Measurements from ENCODE around the gene MAB21L3.
A peak's percentile ranks its signal among the peaks of the same experiment; 100 is the strongest.

Gene MAB21L3

GRCh38 chr1:116112388-116113140, 1.4 kb downstream of the MAB21L3 start:
- ATAC-seq = no peak

GRCh38 chr1:116113615-116114014, 2.4 kb downstream of the MAB21L3 start:
- ATAC-seq = no peak

DNA sequence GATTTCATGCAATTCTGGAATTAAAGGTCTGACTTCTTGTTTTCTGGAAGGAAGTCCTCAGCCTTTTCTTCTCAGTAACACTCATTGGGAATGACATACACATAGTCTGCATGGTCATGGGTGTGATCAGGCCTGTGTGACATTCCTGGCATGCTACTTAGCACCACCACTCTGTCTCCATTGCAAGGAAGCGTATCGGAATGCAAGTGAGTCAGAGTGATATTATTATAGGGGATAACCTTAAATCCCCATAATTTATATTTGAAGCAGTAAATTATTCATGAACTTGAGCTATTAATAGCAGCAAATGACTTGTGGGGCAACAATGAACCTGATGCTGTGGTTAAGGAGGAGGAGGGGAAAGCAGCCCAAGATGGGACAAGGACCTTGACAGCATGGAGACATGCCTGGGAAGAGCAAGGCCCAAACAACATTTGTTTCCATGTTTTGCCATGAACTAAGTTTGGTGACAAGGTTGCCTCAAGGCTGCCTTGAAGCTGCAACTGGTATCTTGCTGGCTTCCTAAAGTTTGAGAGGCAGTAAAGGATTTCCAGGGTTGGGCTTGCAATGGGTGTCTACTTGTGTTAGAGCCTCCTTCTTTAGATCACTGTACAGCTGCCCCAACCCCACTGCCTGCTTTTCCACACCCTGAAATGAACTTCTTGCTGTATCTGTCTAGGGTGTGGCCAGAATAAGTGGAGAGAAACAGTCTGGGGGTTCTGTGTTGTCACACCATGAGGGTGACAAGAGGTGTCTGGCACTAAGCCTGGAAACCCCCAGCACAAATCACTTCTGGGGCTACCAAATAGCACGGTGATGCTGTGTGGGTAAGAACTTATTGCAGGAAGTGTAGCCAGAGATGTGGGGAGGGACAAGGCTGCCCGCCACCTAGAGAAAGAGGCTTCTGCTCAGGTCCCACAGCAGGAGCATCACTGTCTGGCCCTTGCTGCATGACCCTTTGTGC, 4.6 kb downstream of the MAB21L3 start:
- no peak for ATAC-seq

DNA sequence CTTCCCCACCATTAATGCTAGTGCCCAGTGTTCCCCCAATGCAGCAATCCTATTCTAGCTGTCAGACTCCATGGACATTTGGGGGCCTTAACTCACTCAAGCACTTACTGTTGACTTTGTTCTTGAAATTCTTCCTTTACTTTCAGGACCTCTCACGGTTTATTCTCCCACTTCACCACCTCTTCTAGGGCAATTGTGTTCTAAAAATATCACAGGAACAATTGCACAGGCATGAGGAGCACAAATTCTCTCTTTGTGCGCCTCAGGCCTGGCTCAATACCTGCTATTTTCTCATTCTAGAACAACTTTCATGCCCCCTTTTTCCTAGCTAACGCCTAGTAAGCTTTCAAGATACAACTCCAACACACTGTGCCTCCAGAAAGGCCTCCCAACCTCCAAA, 7.3 kb downstream of the MAB21L3 start:
- no peak for ATAC-seq

DNA sequence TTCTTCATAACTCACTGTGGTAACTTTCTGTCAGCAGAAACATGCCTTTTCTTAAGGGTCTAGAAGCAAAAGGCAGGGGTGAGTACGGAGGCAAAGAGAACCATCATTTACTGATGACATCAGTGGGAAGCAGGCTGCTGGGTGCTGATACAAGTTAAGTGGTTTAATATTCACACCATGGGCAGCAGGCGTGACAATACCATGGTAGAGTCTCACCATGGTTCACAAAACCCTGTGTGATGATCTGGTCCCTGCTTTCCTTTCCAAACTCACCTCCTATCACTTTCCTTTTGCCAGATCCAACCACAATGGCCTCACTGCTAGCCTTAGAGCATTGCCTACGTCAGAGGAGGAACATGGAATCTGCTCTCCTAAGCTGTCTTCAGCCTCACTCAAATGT, 8.7 kb downstream of the MAB21L3 start:
- ATAC-seq = no peak

DNA sequence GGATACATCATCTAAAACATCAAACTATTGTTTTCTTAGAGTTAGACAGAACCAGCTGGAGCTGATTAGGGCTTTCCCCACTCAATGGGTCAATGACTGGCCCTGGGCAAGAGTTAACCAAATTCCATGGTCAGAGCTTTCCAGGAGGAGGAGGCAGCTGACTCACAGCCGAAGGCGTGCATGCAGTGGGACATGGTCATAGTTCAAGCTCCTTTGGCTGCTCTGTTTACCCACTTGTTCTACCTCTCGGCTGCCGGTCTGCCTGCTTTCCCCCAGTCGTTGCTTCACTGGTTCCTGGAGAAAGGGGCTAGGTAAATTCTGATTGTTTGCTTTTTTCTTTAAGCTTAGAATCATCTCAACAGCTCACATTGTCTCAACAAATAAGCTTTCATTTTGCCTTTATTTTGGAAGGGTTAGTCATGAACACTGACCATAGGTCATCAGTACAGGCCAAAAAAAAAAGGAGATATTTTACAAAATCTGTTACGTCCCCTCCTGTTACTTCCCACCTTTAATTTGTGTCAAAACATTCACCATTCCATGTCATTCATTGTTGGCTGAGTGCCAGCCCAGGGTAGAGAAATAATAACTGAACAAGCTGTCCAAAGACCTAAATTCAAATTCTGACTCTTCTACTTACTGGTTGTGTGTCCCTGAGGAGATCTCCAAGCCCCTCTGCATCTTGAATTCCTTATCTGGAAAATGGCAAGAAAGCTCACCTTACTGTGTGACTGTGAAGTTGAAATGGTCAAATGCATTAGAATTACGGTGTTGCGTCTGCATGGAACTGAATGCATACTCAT, 12.0 kb downstream of the MAB21L3 start:
- ATAC-seq = no peak

- ATAC-seq = no peak
Observed at GRCh38 chr1:116123837-116124533, 12.8 kb downstream of the MAB21L3 start.

- no peak for ATAC-seq
Observed at GRCh38 chr1:116125758-116126157, 14.6 kb downstream of the MAB21L3 start.

- ATAC-seq = no peak
Observed at GRCh38 chr1:116126281-116126680, 15.1 kb downstream of the MAB21L3 start.

DNA sequence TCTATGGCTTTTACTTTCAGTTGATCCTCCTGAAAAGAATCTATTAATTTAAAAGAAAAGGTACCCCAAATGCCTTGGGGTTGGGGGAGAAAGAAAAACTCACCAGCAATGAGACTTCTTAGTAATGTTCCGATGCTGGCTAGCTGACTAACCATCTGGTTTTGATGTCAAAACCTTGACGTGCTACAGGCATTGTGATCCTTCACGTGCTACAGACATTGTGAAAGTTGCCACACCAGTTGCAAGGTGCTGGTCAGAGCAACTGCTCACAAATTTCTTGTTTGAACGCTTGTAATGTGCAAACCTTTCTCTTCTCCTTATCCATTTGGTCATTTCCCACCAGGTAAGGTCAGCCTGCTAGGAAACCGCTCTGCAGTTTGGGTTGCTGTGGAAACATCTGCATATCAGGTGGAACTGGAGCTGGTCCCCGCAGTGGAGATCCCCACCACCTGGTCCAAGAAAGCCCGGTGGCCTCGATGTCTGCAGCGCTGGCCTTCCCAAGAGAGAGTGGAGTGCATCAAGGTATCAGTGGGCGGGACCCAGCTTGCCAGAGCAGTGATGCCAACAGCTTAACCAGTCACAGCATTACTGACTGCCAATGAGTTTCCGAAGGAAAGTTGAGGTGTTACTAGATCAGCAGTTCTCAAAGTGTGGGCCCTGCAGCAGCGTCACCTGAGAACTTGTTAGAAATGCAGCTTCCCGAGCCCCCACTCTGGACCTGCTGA, 16.1 kb downstream of the MAB21L3 start:
- ATAC-seq = peak; percentile 37 to 39

DNA sequence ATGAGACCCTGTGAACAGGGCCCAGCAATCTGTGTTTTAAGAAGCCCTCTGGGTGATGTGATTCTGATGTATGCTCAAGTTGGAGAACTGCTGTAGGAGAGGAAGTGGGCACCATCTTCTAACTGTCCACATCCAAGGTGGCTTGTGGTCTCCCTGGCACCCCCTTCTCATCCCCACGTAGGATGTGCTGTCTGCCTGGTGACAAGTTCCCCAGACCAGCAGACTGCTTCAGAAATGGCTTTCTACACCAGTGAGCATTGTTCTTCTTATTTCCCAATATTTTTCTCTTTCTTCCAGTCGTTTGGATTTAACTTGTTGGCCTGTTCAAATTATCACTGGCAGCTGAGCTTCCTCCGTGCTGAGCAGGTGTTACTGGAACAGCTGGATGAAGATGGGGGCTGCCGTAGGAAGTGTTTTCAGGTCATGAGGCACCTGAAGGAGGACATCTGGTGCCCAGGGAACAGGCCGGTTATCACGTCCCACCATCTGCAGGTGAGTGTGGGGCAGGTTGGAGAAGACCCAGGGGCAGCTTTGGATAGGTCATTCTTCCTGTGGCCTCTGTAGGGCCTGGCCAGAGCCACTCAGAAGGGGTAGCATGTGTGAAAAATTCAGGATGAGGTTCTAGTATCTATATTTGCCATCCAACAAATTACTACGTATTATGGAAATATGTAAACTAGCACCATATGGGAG, 16.8 kb downstream of the MAB21L3 start:
- ATAC-seq = no peak

GRCh38 chr1:116128664-116129063, 17.5 kb downstream of the MAB21L3 start:
- peak; percentile 77 to 81 for ATAC-seq

DNA sequence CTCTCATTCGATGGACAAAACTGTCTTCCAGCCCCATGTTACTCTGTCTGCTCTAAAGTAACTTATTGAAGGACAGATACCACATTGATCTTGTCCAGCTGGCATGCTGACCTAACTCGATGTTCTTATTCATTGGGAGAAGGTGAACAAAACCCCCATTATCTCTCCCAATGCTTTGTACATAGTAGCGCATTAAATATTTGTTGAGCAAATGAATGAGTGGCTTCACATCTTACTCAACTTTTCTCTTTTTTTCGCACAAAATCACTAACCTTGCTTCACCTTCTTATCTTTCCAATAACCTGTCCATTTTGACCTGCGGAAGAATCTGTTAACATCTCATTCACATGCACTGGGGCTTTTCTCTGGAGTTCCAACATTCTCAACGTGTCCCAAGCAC, 18.3 kb downstream of the MAB21L3 start:
- ATAC-seq = no peak

GRCh38 chr1:116130356-116130755, 19.2 kb downstream of the MAB21L3 start:
- no peak for ATAC-seq

DNA sequence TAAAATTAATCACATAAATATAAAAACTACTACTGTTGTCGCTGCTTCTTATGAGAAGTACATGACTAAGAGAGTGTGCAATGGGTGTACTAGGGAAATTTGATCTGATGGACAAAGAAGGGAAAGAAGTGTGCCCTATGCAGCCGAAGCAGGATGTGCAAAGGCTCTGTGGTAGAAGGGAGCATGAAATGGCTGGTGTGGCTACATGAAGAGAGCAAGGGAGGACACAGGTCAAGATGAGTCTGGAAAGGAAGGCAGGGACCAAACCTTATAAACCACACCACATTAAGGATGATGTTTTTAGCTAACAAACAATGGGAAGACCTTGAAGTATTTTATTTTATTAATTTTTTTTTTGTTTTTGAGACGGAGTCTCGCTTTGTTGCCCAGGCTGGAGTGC, 20.0 kb downstream of the MAB21L3 start:
- ATAC-seq = no peak

DNA sequence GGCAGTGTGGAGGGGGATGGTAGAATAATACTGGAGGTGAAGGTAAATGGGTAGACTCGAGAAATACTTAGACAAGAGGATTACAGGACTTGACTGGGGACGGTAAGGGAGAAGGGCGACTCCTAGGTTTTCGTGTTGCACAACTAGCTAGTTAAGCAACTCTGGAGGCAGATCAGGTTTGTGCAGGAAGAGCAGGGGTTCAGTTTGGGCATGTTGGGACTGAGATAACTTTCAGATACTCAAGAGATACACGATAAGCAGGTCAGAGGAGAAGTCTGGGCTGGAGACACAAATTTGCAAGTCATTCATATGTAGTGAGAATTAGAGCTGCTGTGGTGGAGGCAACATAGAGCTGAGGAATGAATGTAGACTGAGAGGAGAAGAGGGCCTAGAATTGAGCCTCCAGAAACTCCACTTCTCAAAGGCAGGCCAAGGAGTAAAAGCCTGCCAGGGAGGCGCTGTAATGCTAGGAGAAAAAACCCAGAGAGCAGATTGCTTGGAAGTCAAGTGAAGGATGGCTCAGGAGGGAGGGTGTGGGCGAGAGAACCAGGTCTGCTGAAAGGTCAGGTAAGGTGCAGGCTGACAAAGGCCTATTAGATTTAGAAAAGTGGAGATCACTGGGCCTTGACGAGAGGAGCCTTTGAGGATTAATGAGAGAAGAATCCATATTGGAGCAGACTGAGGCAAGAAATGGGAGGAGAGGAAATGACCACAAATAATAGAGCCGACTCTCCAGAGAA, 20.8 kb downstream of the MAB21L3 start:
- ATAC-seq = no peak

- no peak for ATAC-seq
Observed at GRCh38 chr1:116133696-116134475, 22.7 kb downstream of the MAB21L3 start.

DNA sequence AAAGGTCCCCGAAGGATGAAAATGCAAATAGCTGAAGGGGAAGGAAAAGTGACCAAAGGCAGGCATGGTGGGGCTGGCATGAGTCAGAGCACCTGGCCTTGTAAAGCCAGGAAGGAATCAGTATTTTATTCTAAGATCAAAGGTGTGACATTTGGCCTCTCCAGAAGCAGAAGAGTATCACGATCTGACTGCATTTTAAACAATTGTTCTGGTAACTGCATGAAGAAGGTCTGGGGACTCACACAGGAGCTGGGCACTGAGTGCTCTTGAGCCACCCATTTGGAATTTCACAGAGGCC, 23.2 kb downstream of the MAB21L3 start:
- no peak for ATAC-seq

DNA sequence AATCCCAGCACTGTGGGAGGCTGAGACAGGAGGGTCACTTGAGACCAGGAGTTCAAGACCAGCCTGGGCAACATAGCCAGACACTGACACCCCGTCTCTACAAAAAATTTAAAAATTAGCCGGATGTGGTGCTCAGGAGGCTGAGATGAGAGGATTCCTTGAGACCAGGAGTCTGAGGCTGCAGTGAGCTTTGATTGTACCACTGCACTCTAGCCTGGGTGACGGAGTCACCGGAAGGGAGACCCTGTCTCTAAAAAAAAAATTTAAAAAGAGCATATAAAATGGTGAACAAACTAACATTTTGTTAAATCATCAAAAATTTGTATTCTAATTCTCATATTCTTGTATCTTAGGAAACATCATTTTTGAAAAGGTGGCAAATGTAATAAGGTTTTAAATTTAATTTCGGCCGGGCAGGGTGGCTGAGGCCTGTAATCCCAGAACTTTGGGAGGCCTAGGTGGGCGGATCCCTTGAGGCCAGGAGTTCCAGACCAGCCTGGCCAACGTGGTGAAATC, 27.1 kb downstream of the MAB21L3 start:
- ATAC-seq = no peak

Data from activated CD4-positive, CD25-positive, alpha-beta regulatory T cell treated with anti-CD3 and anti-CD28 coated beads, Interleukin-2, amount 50 U/mL, for 24 hours (primary cell).